ENCODE results near the gene CAB39L.
A peak's percentile ranks its signal among the peaks of the same experiment; 100 is the strongest.

CAB39L gene

DNA sequence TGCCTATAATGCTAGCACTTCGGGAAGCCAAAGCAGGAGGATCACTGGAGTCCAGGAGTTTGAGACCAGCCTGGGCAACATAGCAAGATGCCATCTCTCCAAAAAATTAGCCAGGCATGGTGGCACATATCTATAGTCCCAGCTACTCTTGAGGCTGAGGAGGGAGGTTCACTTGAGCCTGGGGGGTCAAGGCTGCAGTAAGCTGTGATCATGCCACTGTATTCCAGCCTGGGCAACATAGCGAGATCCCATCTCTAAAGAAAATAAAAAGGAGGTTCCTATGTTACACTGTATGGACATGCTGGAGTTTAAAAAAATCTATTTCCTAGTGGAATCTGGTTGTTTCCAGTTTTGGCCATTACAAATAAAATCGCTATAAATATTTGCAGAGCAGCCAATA, 2.6 kb downstream of the CAB39L start:
- no peak for DNase-seq

DNA sequence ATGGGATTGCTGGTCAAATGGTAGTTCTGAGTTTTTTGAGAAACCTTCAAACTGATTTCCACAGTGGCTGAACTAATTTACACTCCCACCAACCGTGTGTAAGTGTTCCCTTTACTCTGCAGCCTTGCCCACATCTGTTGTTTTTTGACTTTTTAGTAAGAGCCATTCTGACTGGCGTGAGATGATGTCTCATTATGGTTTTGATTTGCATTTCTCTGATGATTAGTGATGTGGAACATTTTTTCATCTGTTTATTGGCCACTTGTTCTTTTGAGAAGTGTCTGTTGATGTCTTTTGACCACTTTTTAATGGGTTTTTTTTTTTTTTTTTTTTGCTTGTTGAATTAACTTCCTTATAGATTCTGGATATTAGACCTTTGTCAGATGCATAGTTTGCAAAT, 4.3 kb downstream of the CAB39L start:
- no peak for DNase-seq

DNA sequence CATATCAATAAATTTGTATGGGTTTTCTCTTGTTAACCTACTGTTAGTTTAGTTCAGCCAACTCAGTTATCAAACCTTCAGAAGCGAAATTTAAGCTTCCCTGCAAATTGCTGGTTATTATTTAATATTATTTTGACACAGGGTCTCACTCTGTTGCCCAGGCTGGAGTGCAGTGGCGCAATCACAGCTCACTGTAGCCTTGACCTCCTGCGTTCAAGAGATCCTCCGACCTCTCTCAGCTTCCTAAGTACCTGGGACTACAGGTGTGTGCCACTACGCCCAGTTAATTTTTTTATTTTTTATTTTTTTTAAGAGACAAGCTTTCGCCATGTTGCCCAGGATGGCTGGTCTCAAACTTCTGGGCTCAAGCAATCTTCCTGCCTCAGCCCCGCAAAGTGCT, 6.2 kb downstream of the CAB39L start:
- DNase-seq = no peak

DNA sequence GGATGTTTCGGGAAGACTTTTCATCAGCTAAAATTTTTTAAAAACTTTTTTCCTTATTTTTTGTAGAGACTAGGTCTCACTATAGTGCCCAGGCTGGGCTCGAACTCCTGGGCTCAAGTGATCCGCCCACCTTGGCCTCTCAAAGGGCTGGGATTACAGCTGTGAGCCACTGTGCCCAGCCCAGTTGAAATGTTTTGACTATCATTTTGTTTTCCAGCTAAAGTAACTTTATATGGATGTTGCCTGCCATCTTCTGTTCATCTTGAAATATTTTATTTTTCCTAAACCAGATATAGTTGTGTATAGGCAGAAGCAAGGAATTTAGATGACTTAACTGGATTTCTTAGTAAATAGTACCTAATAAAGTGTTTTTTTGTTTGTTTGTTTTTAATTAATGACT, 7.0 kb downstream of the CAB39L start:
- DNase-seq = peak in 1 of 2 donors; percentile 14

DNA sequence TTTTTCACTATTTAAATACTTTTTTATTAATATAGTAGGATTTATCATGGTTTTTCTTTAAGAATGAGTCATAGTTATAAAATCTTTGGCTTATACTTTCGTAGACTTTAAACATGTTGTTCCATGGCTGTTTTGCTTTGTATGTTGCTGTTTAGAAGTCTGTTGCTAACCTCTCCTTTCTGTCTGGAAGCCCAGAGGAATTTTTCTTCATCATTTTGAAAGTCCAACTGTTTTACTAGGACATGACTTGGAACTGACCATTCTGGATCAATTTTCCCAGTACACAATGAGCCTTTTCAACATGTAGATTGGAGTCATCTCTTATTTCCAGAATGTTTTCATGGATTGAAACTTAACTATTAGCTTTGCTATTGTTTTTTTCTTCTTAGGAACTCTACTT, 7.9 kb downstream of the CAB39L start:
- DNase-seq = no peak

DNA sequence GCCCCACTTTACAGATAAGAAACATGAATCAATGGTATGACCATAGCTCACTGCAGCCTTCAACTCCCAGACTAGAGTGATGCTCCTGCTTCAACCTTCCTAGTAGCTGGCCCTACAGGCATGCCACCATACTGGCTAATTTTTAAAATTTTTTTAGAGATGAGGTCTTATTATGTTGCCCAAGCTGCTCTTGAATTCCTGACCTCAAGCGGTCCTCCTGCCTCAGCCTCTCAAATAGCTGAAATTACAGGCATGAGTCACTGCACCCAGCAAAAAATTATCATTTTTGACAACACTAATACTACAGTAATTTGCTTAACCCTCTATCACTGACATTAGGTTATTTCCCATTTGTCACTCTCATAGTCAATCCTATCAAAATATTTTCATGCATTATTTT, 14.7 kb downstream of the CAB39L start:
- no peak for DNase-seq

DNA sequence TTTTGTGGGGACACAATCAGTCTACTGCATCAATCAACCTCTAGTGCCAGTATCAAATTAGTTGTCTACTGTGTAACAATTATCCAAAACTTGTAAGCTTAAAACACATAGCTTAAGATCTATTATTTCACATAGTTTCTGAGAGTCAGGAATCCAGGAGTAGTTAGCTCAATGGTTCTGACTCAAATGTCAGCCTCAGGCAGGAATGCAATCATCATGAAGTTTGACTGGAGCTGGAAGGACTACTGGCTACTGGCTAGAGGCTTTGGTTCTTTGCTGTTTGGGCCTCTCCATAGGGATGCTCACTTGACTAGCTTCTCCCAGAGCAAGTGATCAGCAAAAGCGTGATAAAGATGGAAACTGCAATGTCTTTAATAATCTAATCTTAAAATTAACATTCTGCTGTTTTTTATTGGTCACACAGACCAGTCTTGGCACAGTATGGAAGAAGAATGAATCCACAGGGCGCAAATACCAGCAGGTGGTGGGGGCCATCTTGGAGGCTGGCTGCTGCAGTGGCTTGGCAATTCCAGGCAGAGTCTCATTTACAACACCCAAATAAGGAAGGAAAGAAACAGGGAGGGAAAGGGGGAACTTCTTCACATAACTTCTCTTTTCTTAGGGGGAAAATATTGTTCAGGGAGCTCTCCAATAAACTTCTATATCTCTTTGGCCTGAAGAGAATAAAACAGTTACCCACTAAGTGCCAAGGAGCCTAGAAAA, 15.7 kb downstream of the CAB39L start:
- peak in 1 of 2 donors; percentile 46 for DNase-seq

DNA sequence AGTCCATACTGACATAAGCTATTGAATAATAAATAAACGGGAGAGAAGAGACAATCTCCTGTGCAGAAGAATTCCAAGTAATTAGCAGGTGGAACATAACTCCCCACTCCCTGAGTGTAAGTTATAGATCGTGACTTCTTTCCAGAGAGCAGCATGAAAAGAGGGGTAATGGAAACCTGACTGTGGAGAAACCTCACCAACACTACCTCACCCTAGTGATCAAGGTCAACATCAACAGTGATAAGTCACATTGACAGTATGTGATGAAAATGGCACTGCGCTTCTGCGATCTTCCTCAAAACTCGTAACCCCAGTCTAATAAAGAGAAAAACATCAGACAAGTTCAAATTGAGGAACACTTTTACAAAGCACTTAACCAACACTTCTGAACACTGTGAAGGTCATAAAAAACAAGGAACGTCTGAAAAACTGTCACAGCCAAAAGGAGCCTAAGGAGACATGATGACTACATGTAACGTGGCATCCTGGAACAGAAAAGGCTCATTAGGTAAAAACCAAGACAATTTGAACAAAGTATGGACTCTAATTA, 19.8 kb downstream of the CAB39L start:
- no peak for DNase-seq

DNA sequence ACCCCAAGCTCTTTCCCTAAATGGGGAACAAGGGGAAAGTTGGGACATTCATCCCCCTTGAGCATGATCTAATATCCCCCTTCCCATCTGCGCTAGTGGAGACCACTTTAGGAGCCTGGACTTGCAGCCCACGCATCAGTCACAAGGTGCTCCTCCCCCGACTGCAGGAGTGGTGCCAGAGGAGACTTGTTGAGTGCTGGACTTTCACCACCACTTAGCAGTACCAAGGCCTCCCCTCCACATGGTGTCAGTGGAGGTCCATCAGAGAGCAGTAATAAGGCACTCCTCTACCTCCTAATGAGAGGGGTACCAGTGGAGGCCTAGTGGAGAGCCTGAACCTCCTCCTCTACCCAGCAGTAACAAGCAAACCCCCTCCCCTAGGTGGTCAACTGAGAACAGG, 22.5 kb downstream of the CAB39L start:
- no peak for DNase-seq

DNA sequence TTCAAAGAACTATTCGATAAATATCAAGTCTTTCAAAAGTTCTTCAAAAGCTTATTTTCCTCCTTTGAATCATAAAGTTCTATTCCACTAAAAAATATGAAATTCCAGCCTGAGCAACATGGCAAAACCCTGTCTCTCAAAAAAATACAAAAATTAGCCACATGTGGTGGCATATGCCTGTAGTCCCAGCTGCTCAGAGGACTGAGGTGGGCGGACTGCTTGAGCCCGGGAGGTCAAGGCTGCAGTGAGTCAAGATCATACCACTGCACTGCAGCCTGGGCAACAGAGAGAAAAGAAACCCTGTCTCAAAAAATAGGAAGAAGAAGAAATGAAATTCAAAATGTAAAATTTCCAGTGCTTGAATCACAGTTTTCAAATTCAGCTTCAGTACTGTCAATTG, 24.6 kb downstream of the CAB39L start:
- no peak for DNase-seq

DNA sequence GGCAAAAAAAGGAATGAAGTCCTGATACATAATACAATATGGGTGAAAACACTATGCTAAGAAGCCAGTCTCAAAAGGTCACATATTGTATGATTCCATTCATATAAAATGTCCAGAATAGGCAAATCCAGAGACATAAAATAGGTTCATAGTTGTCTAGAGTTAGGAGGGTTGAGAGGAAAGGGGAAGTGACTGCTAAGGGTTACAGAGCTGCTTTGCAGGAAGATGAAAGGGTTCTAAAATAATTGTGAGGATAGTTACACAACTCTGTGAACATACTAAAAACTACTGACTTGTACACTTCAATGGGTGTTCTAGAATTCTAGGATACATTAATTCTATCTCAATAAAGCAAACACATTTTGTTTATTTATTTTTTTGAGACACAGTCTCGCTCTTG, 25.7 kb downstream of the CAB39L start:
- peak in 1 of 2 donors; percentile 45 for DNase-seq

DNA sequence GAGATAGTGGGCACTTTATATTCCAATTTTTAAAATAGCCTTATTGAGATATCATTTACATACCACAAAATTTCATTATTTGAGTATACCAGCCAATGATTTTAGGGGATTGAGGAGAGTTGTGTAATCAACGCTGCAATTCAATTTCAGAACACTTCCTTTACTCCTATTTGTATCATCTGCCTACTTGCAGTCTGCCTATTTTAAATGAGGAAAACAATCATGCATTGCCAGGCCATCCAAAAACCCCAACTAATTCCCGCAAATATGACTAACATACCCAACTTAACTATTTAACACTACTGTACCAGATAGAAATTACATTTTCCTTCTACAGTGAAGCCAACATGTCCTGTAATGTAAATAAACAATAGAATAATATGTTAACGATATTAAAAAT, 26.7 kb downstream of the CAB39L start:
- DNase-seq = no peak

DNA sequence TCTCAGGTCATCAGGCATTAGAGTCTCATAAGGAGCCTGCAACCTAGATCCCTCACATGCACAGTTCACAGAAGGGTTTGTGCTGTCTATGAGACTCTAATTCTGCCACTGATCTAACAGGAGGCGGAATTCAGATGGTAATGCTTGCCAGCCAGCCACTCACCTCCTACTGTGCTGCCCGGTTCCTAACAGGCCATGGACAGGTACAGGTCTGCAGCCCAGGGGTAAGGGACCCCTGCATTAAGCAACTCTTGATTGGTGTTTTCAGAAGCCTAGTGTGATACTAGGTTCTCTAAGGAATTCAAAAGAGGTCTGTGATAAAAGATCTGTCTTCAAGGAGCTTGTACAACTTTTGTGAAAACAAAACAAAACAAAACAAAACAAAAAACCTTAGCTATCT, 31.1 kb downstream of the CAB39L start:
- DNase-seq = no peak

DNA sequence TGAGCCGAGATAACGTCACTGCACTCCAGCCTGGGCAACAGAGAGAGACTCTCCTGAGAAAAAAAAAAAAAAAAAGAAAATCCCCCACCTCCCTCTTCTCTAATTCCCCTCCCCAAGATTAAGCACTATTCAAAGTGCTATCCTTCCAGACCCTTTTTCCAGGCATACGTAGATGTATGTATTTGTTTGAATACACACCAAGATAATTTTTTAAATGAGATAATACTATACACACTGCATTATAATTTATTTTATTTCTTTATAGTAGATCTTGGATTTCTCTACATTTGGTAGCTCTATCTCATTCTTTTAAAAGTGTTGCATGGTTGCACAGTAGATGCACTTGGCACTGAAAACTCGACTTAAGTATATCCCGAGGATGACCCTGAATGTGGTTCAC, 32.5 kb downstream of the CAB39L start:
- no peak for DNase-seq

DNA sequence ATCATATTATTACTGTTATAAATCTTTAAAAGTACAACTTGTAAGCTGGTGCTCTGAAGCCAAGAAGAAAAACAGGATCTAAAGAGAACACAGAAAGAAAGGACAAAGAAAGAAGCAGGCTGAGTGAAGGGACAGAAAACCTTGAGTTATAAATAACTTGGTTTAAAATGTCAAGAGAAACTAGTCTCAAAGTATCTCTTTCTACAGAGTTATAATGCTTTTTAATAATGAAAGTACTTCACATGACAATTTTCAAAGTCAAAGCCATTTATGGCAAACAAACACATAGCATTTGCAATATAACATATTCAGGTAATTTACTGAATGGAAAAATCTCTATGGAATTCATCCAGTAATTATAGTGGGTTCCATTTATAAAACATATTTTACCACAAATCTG, 33.4 kb downstream of the CAB39L start:
- no peak for DNase-seq

DNA sequence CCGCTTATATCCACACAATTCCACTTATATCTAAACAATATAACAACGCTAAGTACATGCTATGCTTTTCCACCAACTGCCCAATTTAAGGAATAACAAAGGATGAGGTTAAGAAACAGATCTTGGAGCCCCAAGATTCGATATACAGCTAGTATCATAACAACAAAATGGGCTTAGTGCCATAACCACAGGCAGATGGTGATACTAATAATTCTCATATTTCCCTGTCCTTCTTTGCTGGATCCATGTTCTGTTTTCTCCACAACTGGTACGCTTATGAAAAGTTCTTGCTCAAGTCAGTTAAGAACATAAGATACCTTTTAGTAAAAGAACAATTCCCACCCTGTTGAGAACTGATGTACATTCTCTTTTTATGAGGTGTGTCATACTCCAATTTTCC, 33.9 kb downstream of the CAB39L start:
- no peak for DNase-seq

DNA sequence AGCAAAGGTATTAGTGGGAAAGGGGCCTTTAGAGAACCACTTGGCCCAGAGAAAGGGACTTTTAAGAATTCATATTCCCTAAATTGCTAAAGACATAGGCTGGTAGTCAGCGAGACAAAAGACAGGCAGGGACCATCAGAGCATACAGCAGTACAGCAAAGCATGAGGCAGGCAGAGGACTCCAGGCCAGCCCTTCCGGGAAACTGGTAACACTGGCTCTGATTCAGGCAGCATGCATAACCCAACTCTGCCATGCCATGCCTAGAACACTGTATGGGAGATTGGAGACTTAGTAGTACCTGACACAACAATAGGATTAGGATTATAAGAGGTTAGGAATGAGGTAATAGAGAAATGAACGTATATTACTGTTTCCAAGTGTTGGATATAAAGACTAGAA, 34.9 kb downstream of the CAB39L start:
- no peak for DNase-seq

DNA sequence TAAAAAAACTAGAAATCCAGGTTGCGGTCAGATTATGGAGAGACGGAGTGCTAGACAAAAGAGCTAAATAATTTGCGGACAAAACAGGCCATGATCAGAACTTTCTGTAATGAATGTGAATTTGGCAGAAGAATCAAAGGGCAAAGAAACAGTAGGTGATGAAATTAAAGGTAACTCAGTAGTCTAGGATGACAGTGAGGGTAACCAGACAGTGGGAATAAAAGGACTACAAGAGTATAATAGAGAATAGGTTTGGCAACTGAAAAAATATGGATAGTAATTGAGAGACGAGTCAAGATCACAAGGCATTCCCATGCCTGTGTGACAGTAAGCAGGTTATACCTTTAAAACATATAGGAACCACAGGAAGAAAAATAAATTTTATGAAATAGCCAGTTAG, 35.9 kb downstream of the CAB39L start:
- DNase-seq = no peak

DNA sequence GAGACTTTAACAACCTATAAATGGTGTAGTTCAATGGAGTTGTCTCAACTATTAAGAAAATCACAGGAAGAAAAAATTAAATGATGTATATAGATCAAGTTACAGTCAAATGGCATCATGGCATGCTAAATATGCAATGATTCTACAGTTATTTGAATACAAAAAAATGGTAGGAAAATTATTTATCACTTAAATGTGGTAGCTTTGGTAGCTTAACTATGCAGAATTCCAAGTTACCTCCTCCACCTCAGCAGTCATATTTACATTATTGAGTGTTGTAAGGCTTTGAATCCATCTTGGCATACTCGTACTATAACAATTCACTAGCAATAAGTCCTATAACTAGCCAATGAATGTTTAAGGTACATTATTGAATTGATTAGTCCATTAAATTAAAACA, 36.8 kb downstream of the CAB39L start:
- no peak for DNase-seq

DNA sequence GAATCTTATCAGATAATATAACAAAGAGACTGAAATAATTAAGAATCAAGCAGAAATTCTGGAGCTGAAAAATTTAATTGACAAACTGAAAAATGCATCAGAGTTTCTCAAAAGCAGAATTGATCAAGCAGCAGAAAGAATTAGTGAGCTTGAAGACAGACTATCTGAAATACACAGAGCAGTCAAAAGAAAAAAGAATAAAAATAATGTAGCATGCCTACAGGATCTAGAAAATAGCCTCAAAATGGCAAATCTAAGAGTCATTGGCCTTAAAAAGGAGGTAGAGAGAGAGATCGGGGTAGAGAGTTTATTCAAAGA, 39.2 kb downstream of the CAB39L start:
- DNase-seq = no peak

DNA sequence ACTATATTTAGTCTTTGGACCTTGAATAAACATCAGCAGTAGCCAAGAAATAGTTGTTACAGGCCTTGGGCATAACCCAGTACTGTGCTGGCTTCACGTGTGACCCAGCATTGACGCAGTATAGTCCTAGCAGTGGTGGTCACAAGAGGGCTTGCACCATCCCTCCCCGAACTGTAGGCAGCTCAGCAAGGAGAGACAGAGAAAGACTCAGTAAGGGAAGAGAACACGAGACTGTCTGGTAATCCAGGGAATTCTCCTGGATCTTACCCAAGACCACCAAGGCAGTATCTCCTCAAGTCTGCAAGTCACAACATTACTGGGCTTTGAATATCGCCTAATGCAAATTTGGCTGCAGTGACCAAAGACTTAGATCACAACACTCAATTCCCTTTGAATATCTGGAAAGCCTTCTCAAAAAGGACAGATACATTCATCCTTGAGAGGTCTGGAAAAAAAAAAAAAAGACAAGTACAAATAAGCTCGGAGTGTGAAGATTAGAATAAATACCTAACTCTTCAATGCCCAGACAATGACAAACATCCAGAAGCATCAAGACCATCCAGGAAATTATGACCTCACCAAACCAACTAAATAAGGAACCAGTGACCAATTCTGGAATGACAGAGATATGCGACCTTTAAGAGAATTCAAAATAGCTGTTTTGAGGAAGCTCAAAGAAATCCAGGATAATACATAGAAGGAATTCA, 39.7 kb downstream of the CAB39L start:
- DNase-seq = no peak

DNA sequence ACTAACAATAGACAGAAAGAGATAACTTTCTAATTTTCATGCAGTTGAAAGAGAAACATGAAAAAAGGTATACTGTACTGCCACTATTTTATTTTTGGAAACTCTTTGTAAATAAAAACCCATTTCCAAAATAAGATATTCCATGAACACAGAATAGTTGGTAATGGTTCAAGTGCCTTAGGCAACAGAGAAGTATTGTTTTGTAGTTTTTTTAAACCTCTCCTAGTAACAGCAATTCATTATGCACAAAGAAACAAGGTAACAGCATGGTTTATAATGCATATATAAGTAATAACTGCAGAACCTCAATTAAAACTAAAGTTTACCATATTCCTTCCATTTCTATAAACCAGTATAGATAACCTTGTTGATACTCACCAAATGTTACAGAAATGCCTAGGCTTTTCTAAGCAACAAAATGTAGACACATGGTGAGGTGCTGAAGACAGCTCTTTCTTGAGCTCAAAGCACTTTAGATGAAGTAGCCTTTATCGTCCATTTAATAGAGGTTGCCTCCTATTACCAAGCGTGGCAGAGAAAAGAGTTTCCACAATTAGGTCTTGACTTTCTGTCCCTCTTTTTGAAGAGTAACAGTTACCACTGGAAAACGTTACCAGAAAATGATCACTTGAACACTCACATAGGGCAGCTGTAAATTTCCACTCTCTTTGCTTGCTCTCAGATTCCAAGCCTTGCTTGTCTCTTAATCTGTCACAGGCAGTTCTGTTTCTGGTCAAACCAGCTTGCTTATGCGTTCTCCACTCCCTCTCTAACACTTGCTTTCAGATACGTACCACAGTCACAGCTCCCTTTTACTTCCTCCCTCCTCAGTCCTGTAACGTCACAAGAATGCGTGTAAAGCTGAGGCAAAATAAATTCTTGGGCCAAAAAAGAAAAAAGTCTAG, 42.9 kb downstream of the CAB39L start:
- DNase-seq = peak in 1 of 2 donors; percentile 85

DNA sequence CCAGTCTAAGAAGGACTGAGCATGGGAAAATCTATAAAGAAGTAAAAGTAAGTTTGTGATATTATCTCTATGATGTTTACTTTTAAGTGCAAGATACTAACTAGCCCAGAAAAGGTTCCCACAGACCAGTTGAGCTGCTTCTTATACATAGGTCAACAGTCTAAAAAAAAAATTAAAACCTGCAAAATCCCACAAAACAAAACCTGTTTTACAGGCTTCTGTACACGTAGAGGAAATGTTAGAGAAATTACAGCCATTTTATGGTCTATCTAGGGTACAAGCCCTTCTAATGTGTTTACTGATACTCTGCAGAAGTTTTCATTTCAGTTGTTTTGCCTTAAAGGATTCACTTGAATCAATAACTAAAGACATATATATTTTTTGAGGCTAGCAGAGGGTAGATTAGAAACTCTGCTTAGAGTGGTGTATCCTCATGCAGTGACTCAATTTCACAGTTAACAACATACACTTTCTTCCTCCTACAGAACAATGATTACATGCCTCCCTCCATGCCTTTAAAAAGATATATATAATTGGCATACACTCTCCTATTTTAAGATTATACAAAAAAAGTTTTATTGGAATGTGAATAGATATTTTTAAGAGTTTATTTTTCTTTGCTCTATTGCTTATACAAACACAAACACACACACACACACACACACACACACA, 43.9 kb downstream of the CAB39L start:
- DNase-seq = no peak

All from bone marrow (tissue), 2 donors.